HUES6 (cell line): ENCODE data around the gene TRIO.
"Not testable (repeated sequence)": the region's sequence is repeated elsewhere in the genome, so short reads cannot be mapped to it uniquely, and the experiment has no call there.

Source experiments
- H3K27ac ChIP-seq: 2 replicates; pipeline ENCODE4 v1.7.0; 2013; ENCODE audit warnings: low read depth, mild to moderate bottlenecking, low read length, inconsistent platforms
- H3K27me3 ChIP-seq: 2 replicates; pipeline ENCODE4 v1.6.1; 2013; ENCODE audit warnings: low read length; ENCODE audit not compliant: control insufficient read depth, insufficient read depth
- H3K36me3 ChIP-seq: 2 replicates; pipeline ENCODE4 v1.6.1; 2013; ENCODE audit warnings: low read length; ENCODE audit not compliant: control insufficient read depth, insufficient read depth
- H3K4me1 ChIP-seq: 2 replicates; pipeline ENCODE4 v1.6.1; 2013; ENCODE audit warnings: low read length; ENCODE audit not compliant: control insufficient read depth, insufficient read depth
- H3K4me3 ChIP-seq: 2 replicates; pipeline ENCODE4 v1.5.1; 2013; ENCODE audit warnings: low read depth, low read length
- H3K9ac ChIP-seq: one replicate; pipeline ENCODE4 v1.6.1; 2013; ENCODE audit warnings: mild to moderate bottlenecking, low read length
- H3K9me3 ChIP-seq: 2 replicates; pipeline ENCODE4 v1.6.1; 2013; ENCODE audit warnings: low read depth, low read length; ENCODE audit not compliant: control insufficient read depth, insufficient read depth

The TRIO gene

GRCh38 chr5:14385019-14385418 is 241.9 kb downstream of the TRIO start:
- Histone ChIP-seq H3K27ac (no peak overlapping the region), H3K9me3 (no peaks in the 10 kb centered on the region), H3K27me3 (no peaks in the 10 kb centered on the region), H3K4me1 (peaks cover 14% of the 10 kb centered on the region), H3K4me3 (no peak overlapping the region), H3K36me3 (peaks cover 79% of the 10 kb centered on the region), H3K9ac (no peak overlapping the region)

GRCh38 chr5:14386884-14387624 is 243.9 kb downstream of the TRIO start:
- Histone ChIP-seq H3K36me3 (peaks cover 83% of the 10 kb centered on the region), H3K27me3 (no peaks in the 10 kb centered on the region), H3K4me3 (no peak overlapping the region), H3K9ac (no peak overlapping the region), H3K4me1 (peaks cover 11% of the 10 kb centered on the region), H3K27ac (peak overlapping the region; percentile 19; the same call in 1 of the 2 replicates), H3K9me3 (no peaks in the 10 kb centered on the region)

- H3K9me3 ChIP-seq, result no peaks in the 10 kb centered on the region
- no peak overlapping the region for H3K27ac ChIP-seq
- no peak overlapping the region for H3K4me3 ChIP-seq
- peaks cover 11% of the 10 kb centered on the region for H3K4me1 ChIP-seq
- H3K36me3 ChIP-seq, result peaks cover 84% of the 10 kb centered on the region
- H3K9ac ChIP-seq, result no peak overlapping the region
- H3K27me3 ChIP-seq, result no peaks in the 10 kb centered on the region
These were observed 245.6 kb downstream of the TRIO start for GRCh38 chr5:14388741-14389140.

- not testable (repeated sequence) for H3K4me1 ChIP-seq, H3K9ac ChIP-seq, H3K4me3 ChIP-seq, H3K27ac ChIP-seq, H3K9me3 ChIP-seq, H3K27me3 ChIP-seq
- H3K36me3 ChIP-seq, result peaks cover 90% of the 10 kb centered on the region
These were observed 249.4 kb downstream of the TRIO start for GRCh38 chr5:14392552-14392951.

GRCh38 chr5:14394365-14394764 is 251.2 kb downstream of the TRIO start:
- Histone ChIP-seq H3K27ac (no peak overlapping the region), H3K27me3 (no peaks in the 10 kb centered on the region), H3K4me3 (no peak overlapping the region), H3K9ac (no peak overlapping the region), H3K4me1 (no peaks in the 10 kb centered on the region; the same call in 1 of the 2 replicates), H3K9me3 (no peaks in the 10 kb centered on the region), H3K36me3 (peaks cover 81% of the 10 kb centered on the region)

GRCh38 chr5:14395411-14395810 is 252.3 kb downstream of the TRIO start:
- Histone ChIP-seq H3K9me3 (no peaks in the 10 kb centered on the region), H3K36me3 (peaks cover 80% of the 10 kb centered on the region), H3K27me3 (no peaks in the 10 kb centered on the region), H3K4me3 (no peak overlapping the region), H3K4me1 (peaks cover 10% of the 10 kb centered on the region; the same call in 1 of the 2 replicates), H3K9ac (no peak overlapping the region), H3K27ac (no peak overlapping the region)

- Histone ChIP-seq H3K27me3 (no peaks in the 10 kb centered on the region), H3K36me3 (peaks cover 80% of the 10 kb centered on the region), H3K9me3 (no peaks in the 10 kb centered on the region), H3K9ac (no peak overlapping the region), H3K4me1 (peaks cover 13% of the 10 kb centered on the region; the same call in 1 of the 2 replicates), H3K27ac (no peak overlapping the region), H3K4me3 (no peak overlapping the region)
These were observed 252.9 kb downstream of the TRIO start for GRCh38 chr5:14396066-14396465.

- H3K4me3 ChIP-seq, result no peak overlapping the region
- peaks cover 78% of the 10 kb centered on the region for H3K36me3 ChIP-seq
- no peak overlapping the region for H3K9ac ChIP-seq
- H3K27ac ChIP-seq, result no peak overlapping the region
- H3K9me3 ChIP-seq, result no peaks in the 10 kb centered on the region
- peaks cover 13% of the 10 kb centered on the region; the same call in 1 of the 2 replicates for H3K4me1 ChIP-seq
- no peaks in the 10 kb centered on the region for H3K27me3 ChIP-seq
These were observed 253.6 kb downstream of the TRIO start for GRCh38 chr5:14396737-14397136.

GRCh38 chr5:14397717-14398116 is 254.6 kb downstream of the TRIO start:
- Histone ChIP-seq H3K27me3 (no peaks in the 10 kb centered on the region), H3K27ac (no peak overlapping the region), H3K9me3 (no peaks in the 10 kb centered on the region), H3K9ac (no peak overlapping the region), H3K4me1 (peaks cover 13% of the 10 kb centered on the region; the same call in 1 of the 2 replicates), H3K36me3 (peaks cover 75% of the 10 kb centered on the region), H3K4me3 (no peak overlapping the region)

GRCh38 chr5:14399054-14399692 is 256.0 kb downstream of the TRIO start:
- peak overlapping the region; percentile 7; the same call in 1 of the 2 replicates for H3K27ac ChIP-seq
- no peak overlapping the region for H3K9ac ChIP-seq
- peaks cover 13% of the 10 kb centered on the region; the same call in 1 of the 2 replicates for H3K4me1 ChIP-seq
- H3K9me3 ChIP-seq, result no peaks in the 10 kb centered on the region
- H3K27me3 ChIP-seq, result no peaks in the 10 kb centered on the region
- H3K4me3 ChIP-seq, result no peak overlapping the region
- H3K36me3 ChIP-seq, result peaks cover 66% of the 10 kb centered on the region

- Histone ChIP-seq H3K27me3 (no peaks in the 10 kb centered on the region), H3K4me3 (no peak overlapping the region; the same call in 1 of the 2 replicates), H3K36me3 (peaks cover 59% of the 10 kb centered on the region), H3K9ac (no peak overlapping the region), H3K9me3 (no peaks in the 10 kb centered on the region), H3K27ac (peak overlapping the region; percentile 7; the same call in 1 of the 2 replicates), H3K4me1 (peaks cover 13% of the 10 kb centered on the region; the same call in 1 of the 2 replicates)
These were observed 256.9 kb downstream of the TRIO start for GRCh38 chr5:14400085-14400484.
